Caco-2 (cell line): ENCODE measurements around the gene NAV3. TPM values are rescaled to one million over a fixed set of nuclear protein-coding genes. Genes with fewer than 3 reads are reported as not detected.
A peak's percentile ranks its signal among the peaks of the same experiment; 100 is the strongest.

Experiments
- BruUV-seq: library from RNA; stranded (reverse); fragments of 400-500 nt; replicated peaks from 2 replicates; lab custom pipeline; 2021; lab: Mats Ljungman, UMichigan
- CTCF ChIA-PET: fragments of 300-600 bp; sonication (Branson Sonifier 250); formaldehyde crosslinking; loops from one replicate; lab custom pipeline; 2022; ENCODE audit warnings: antibody characterized with exemption; lab: Charles Lee
- POLR2A ChIA-PET: fragments of 300-600 bp; sonication (Branson Sonifier 250); formaldehyde crosslinking; loops from one replicate; lab custom pipeline; 2022; ENCODE audit warnings: antibody characterized with exemption; lab: Charles Lee
- DNase-seq, 2 experiments: peaks; one replicate each; pipeline versions ENCODE4 v3.0.0 to v3.0.0-alpha.2; 2020 to 2022
- H3K27me3 ChIP-seq: replicated peaks from 2 replicates; pipeline ENCODE4 v1.6.0; 2011; ENCODE audit warnings: low read length; ENCODE audit not compliant: control insufficient read depth, insufficient read depth
- H3K36me3 ChIP-seq: 2 replicates; pipeline ENCODE4 v1.5.1; 2011; ENCODE audit warnings: low read length; ENCODE audit not compliant: control insufficient read depth, insufficient read depth
- H3K4me1 ChIP-seq: fragments of 250-450 bp; sonication (Bioruptor Pico); 2 replicates; pipeline ENCODE4 v1.5.1; 2020; ENCODE audit warnings: mild to moderate bottlenecking
- H3K4me3 ChIP-seq: 2 replicates; pipeline ENCODE4 v1.5.1; 2011; ENCODE audit warnings: low read depth, mild to moderate bottlenecking, control low read depth, low read length
- H3K9me3 ChIP-seq: fragments of 250-450 bp; sonication (Bioruptor Pico); 2 replicates; pipeline ENCODE4 v1.5.1; 2020; ENCODE audit warnings: mild to moderate bottlenecking, moderate library complexity
- H3K27ac Mint-ChIP-seq: one replicate; pipeline ENCODE4 v1.8.0; 2022; ENCODE audit warnings: mixed read lengths; ENCODE audit not compliant: unreplicated experiment
- H3K27me3 Mint-ChIP-seq: one replicate; pipeline ENCODE4 v1.8.0; 2022; ENCODE audit warnings: mixed read lengths; ENCODE audit not compliant: insufficient read depth, unreplicated experiment
- H3K36me3 Mint-ChIP-seq: one replicate; pipeline ENCODE4 v1.8.0; 2022; ENCODE audit warnings: mild to moderate bottlenecking, mixed read lengths; ENCODE audit not compliant: insufficient read depth, unreplicated experiment
- H3K4me1 Mint-ChIP-seq: one replicate; pipeline ENCODE4 v1.8.0; 2022; ENCODE audit warnings: low read depth, mixed read lengths; ENCODE audit not compliant: unreplicated experiment
- H3K4me3 Mint-ChIP-seq: one replicate; pipeline ENCODE4 v1.8.0; 2022; ENCODE audit warnings: mild to moderate bottlenecking, moderate library complexity, mixed read lengths; ENCODE audit not compliant: unreplicated experiment
- H3K9me3 Mint-ChIP-seq: one replicate; pipeline ENCODE4 v1.8.0; 2022; ENCODE audit warnings: mixed read lengths; ENCODE audit not compliant: unreplicated experiment
- intact Hi-C: fragments of 100-400 bp; cut with micrococcal nuclease; formaldehyde crosslinking; loops from one replicate; pipeline ENCODE4 v1.10.0; 2022; ENCODE audit not compliant: unreplicated experiment
- total RNA-seq: library from RNA; stranded (reverse); gene quantifications from 2 replicates; pipeline ENCODE4 v1.2.3, GENCODE V29; 2022
- TF ChIP-seq, protein P1 (sequence below), 2 experiments: fragments of 200-600 bp in 1 of 2; IDR thresholded peaks; 1 replicate in 1 of 2; 2 replicates in 1 of 2; pipeline versions ENCODE4 v1.5.1 to v1.8.0; 2011 to 2022; ENCODE audit warnings: antibody characterized with exemption in 1 of 2, control low read depth in 1 of 2, inconsistent platforms in 1 of 2, low read depth in 1 of 2, low read length in 1 of 2, mild to moderate bottlenecking in 1 of 2, moderate library complexity in 1 of 2; ENCODE audit not compliant: insufficient read depth in 1 of 2, severe bottlenecking in 1 of 2, unreplicated experiment in 1 of 2

NAV3 gene
- total RNA-seq, 1 experiment from 2014 or later, result 0.45 TPM

- intact Hi-C loops, result no loop called here
- CTCF ChIA-PET, result interaction anchor here (0.9 kb wide), 1 partner anchor 11 kb away, joined by 3 read pairs; no protein-coding TSS in a partner anchor
- Mint-ChIP-seq H3K4me3 (no peak overlapping the region), H3K9me3 (no peaks in the 10 kb centered on the region), H3K27me3 (no peaks in the 10 kb centered on the region), H3K36me3 (no peaks in the 10 kb centered on the region), H3K4me1 (no peaks in the 10 kb centered on the region), H3K27ac (no peak overlapping the region)
- no peaks in the 10 kb centered on the region for H3K27me3 ChIP-seq
- H3K4me1 ChIP-seq, result no peaks in the 10 kb centered on the region
- H3K9me3 ChIP-seq, result no peaks in the 10 kb centered on the region
- no peak overlapping the region for H3K4me3 ChIP-seq
- no peaks in the 10 kb centered on the region for H3K36me3 ChIP-seq
- no TSS peak for BruUV-seq
- POLR2A ChIA-PET, result no interaction called here
- DNase-seq, result no peak
- TF ChIP-seq, protein P1, sequence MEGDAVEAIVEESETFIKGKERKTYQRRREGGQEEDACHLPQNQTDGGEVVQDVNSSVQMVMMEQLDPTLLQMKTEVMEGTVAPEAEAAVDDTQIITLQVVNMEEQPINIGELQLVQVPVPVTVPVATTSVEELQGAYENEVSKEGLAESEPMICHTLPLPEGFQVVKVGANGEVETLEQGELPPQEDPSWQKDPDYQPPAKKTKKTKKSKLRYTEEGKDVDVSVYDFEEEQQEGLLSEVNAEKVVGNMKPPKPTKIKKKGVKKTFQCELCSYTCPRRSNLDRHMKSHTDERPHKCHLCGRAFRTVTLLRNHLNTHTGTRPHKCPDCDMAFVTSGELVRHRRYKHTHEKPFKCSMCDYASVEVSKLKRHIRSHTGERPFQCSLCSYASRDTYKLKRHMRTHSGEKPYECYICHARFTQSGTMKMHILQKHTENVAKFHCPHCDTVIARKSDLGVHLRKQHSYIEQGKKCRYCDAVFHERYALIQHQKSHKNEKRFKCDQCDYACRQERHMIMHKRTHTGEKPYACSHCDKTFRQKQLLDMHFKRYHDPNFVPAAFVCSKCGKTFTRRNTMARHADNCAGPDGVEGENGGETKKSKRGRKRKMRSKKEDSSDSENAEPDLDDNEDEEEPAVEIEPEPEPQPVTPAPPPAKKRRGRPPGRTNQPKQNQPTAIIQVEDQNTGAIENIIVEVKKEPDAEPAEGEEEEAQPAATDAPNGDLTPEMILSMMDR (IDR thresholded peaks at IDR 0.05; ENCODE audit: insufficient read depth in 1 of 2, low read depth in 1 of 2, low read length in 1 of 2, severe bottlenecking in 1 of 2, unreplicated experiment in 1 of 2), result peak; percentile 64 to 70
Observed at GRCh38 chr12:78146365-78146772, 315.7 kb downstream of the NAV3 start.

- ChIA-PET CTCF (no interaction called here), POLR2A (no interaction called here)
- TF ChIP-seq, protein P1 (IDR thresholded peaks at IDR 0.05; ENCODE audit: insufficient read depth in 1 of 2, low read depth in 1 of 2, low read length in 1 of 2, severe bottlenecking in 1 of 2, unreplicated experiment in 1 of 2), result no peak
- H3K4me1 ChIP-seq, result no peaks in the 10 kb centered on the region
- no peak for DNase-seq
- no peaks in the 10 kb centered on the region for H3K36me3 ChIP-seq
- no peaks in the 10 kb centered on the region for H3K4me1 Mint-ChIP-seq
- H3K36me3 Mint-ChIP-seq, result no peaks in the 10 kb centered on the region
- H3K9me3 Mint-ChIP-seq, result no peaks in the 10 kb centered on the region
- no peaks in the 10 kb centered on the region for H3K9me3 ChIP-seq
- no peaks in the 10 kb centered on the region for H3K27me3 ChIP-seq
- no TSS peak for BruUV-seq
- H3K4me3 Mint-ChIP-seq, result no peak overlapping the region
- no peak overlapping the region for H3K27ac Mint-ChIP-seq
- H3K27me3 Mint-ChIP-seq, result no peaks in the 10 kb centered on the region
- intact Hi-C loops, result no loop called here
- H3K4me3 ChIP-seq, result no peak overlapping the region
Observed at GRCh38 chr12:78149459-78149858, 318.8 kb downstream of the NAV3 start.

DNA sequence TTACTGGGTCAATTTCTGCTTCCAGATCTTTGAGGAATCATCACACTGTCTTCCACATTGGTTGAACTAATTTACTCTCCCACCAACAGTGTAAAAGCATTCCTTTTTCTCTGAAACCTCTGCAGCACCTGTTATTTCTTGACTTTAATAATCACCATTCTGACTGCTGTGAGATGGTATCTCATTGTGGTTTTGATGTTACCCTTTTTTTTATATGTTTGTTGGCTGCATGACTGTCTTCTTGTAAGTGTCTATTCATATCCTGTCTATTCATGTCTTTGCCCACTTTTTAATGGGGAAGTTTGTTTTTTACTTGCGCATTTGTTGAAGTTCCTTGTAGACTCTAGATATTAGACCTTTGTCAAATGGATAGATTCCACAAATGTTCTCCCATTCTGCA lies 324.9 kb downstream of the NAV3 start:
- BruUV-seq, result no TSS peak
- ChIA-PET CTCF (no interaction called here), POLR2A (no interaction called here)
- Mint-ChIP-seq H3K27ac (no peak overlapping the region), H3K27me3 (no peaks in the 10 kb centered on the region), H3K4me1 (no peaks in the 10 kb centered on the region), H3K36me3 (no peaks in the 10 kb centered on the region), H3K4me3 (no peak overlapping the region), H3K9me3 (no peaks in the 10 kb centered on the region)
- intact Hi-C loops, result no loop called here
- Histone ChIP-seq H3K9me3 (no peaks in the 10 kb centered on the region), H3K4me3 (no peak overlapping the region), H3K4me1 (no peaks in the 10 kb centered on the region), H3K27me3 (no peaks in the 10 kb centered on the region), H3K36me3 (no peaks in the 10 kb centered on the region)
- TF ChIP-seq, protein P1 (IDR thresholded peaks at IDR 0.05; ENCODE audit: insufficient read depth in 1 of 2, low read depth in 1 of 2, low read length in 1 of 2, severe bottlenecking in 1 of 2, unreplicated experiment in 1 of 2), result no peak
- no peak for DNase-seq
